ENCODE results near the gene CACNA2D4. TPM values are rescaled to one million over a fixed set of nuclear protein-coding genes. Genes with fewer than 3 reads are reported as not detected.

The CACNA2D4 gene
- total RNA-seq, 1 donor from 2014 or later, result 7.0 TPM

- intact Hi-C loops (cut with DNase I), result no loop called here
- Histone ChIP-seq H3K4me3 (no peak overlapping the region), H3K9me3 (peaks cover 24% of the 10 kb centered on the region), H3K27me3 (ENCODE audit: low read depth) (no peaks in the 10 kb centered on the region), H3K4me1 (peaks cover 6% of the 10 kb centered on the region), H3K27ac (no peak overlapping the region), H3K36me3 (no peaks in the 10 kb centered on the region)
- DNase-seq, result no peak
- no peak for ATAC-seq
- no peak for TF ChIP-seq CTCF (IDR thresholded peaks at IDR 0.05)
Measured at GRCh38 chr12:1904875-1905274, 13.6 kb downstream of the CACNA2D4 start.

DNA sequence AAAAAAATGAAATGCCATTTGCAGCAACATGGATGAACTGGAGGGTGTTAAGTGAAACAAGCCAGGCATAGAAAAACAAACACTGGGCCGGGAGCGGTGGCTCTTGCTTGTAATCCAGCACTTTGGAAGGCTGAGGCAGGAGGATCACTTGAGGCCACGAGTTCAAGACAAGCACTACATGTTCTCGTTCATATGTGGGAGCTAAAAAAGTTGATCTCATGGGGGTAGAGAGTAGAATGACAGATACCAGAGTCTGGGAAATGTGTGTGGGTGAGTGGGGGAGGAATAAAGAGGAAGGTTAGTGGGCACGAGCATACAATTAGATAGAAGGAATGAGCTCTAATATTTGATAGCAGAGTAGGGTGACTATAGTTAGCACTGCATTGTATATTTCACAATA is 21.5 kb downstream of the CACNA2D4 start:
- ATAC-seq (no peak), DNase-seq (no peak)
- intact Hi-C loops (cut with DNase I), result no loop called here
- no peak overlapping the region for H3K4me3 ChIP-seq
- no peak for TF ChIP-seq CTCF (IDR thresholded peaks at IDR 0.05)
- H3K9me3 ChIP-seq, result peaks cover 5% of the 10 kb centered on the region
- H3K27me3 ChIP-seq (ENCODE audit: low read depth), result no peaks in the 10 kb centered on the region
- H3K27ac ChIP-seq, result no peak overlapping the region
- H3K36me3 ChIP-seq, result no peaks in the 10 kb centered on the region
- H3K4me1 ChIP-seq, result no peaks in the 10 kb centered on the region

DNA sequence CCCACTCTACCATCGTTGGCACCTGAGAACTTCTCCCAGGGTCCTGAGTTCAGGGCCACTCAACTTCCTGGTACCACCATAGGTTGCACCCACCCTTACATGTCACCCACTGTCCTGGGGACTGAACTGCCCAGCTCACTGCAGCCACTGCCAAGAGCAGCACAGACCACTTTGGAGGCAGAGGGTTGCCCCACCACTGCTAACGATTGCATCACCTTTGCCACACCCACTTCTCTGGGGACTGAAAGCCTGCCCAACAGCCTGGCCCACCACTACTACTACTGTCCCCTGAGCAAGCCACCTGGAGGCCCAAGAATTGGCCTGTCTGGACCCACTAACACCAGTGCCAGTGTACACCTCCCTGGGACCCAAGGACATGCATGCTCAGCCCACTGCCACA is 27.6 kb downstream of the CACNA2D4 start:
- Histone ChIP-seq H3K4me1 (no peaks in the 10 kb centered on the region), H3K9me3 (peaks cover 15% of the 10 kb centered on the region), H3K27me3 (ENCODE audit: low read depth) (peaks cover 3% of the 10 kb centered on the region), H3K36me3 (no peaks in the 10 kb centered on the region), H3K27ac (no peak overlapping the region), H3K4me3 (no peak overlapping the region)
- intact Hi-C loops (cut with DNase I), result no loop called here
- TF ChIP-seq CTCF (IDR thresholded peaks at IDR 0.05), result no peak
- no peak for ATAC-seq
- no peak for DNase-seq

GRCh38 chr12:1890119-1890703 is 28.2 kb downstream of the CACNA2D4 start:
- DNase-seq, result no peak
- Histone ChIP-seq H3K27me3 (ENCODE audit: low read depth) (peaks cover 3% of the 10 kb centered on the region), H3K27ac (no peak overlapping the region), H3K4me3 (no peak overlapping the region), H3K4me1 (no peaks in the 10 kb centered on the region), H3K9me3 (peaks cover 15% of the 10 kb centered on the region), H3K36me3 (no peaks in the 10 kb centered on the region)
- ATAC-seq, result no peak
- no peak for TF ChIP-seq CTCF (IDR thresholded peaks at IDR 0.05)
- intact Hi-C loops (cut with DNase I), result no loop called here

GRCh38 chr12:1888923-1889322 is 29.5 kb downstream of the CACNA2D4 start:
- no peak overlapping the region for H3K27ac ChIP-seq
- TF ChIP-seq CTCF (IDR thresholded peaks at IDR 0.05), result no peak
- peaks cover 3% of the 10 kb centered on the region for H3K27me3 ChIP-seq (ENCODE audit: low read depth)
- no peak for ATAC-seq
- no peaks in the 10 kb centered on the region for H3K4me1 ChIP-seq
- intact Hi-C loops (cut with DNase I), result no loop called here
- H3K9me3 ChIP-seq, result peaks cover 15% of the 10 kb centered on the region
- no peak overlapping the region for H3K4me3 ChIP-seq
- DNase-seq, result no peak
- no peaks in the 10 kb centered on the region for H3K36me3 ChIP-seq
